ENCODE results near the gene BACH1.
"Not testable (repeated sequence)": the region's sequence is repeated elsewhere in the genome, so short reads cannot be mapped to it uniquely, and the experiment has no call there.

DNA sequence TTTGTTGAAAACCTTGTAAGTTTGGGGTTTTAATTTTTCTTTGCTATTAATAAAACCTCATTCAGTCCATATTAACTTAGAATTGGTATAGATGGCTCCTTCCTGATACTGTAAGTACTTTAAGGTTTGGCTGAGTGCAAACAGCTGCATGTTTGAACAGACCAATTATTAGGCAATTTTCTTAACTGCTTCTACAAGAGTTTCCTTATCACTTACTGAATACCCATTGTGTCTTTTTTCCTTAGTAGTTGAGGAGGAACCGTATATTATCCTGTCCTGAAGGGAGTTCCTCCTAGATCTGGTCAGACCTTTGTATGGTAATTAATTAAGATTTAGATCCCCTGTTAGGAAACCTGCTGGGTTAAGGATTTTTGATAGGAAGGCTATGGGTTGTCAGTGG, 57.6 kb downstream of the BACH1 start:
- not testable (repeated sequence) for TF ChIP-seq POLR2A, POLR2AphosphoS5 (IDR thresholded peaks at IDR 0.05)
- TF ChIP-seq, protein P1, sequence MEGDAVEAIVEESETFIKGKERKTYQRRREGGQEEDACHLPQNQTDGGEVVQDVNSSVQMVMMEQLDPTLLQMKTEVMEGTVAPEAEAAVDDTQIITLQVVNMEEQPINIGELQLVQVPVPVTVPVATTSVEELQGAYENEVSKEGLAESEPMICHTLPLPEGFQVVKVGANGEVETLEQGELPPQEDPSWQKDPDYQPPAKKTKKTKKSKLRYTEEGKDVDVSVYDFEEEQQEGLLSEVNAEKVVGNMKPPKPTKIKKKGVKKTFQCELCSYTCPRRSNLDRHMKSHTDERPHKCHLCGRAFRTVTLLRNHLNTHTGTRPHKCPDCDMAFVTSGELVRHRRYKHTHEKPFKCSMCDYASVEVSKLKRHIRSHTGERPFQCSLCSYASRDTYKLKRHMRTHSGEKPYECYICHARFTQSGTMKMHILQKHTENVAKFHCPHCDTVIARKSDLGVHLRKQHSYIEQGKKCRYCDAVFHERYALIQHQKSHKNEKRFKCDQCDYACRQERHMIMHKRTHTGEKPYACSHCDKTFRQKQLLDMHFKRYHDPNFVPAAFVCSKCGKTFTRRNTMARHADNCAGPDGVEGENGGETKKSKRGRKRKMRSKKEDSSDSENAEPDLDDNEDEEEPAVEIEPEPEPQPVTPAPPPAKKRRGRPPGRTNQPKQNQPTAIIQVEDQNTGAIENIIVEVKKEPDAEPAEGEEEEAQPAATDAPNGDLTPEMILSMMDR (IDR thresholded peaks at IDR 0.05 in 8 of 11, conservative IDR thresholded peaks at IDR 0.05 in 3 of 11): not testable (repeated sequence)
